ENCODE measurements around the gene SAMD4A.

GRCh38 chr14:54574528-54574927 is 7.6 kb downstream of the SAMD4A start:
- TF ChIP-seq, protein P1, sequence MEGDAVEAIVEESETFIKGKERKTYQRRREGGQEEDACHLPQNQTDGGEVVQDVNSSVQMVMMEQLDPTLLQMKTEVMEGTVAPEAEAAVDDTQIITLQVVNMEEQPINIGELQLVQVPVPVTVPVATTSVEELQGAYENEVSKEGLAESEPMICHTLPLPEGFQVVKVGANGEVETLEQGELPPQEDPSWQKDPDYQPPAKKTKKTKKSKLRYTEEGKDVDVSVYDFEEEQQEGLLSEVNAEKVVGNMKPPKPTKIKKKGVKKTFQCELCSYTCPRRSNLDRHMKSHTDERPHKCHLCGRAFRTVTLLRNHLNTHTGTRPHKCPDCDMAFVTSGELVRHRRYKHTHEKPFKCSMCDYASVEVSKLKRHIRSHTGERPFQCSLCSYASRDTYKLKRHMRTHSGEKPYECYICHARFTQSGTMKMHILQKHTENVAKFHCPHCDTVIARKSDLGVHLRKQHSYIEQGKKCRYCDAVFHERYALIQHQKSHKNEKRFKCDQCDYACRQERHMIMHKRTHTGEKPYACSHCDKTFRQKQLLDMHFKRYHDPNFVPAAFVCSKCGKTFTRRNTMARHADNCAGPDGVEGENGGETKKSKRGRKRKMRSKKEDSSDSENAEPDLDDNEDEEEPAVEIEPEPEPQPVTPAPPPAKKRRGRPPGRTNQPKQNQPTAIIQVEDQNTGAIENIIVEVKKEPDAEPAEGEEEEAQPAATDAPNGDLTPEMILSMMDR (conservative IDR thresholded peaks at IDR 0.05 in 1 of 2, IDR thresholded peaks at IDR 0.05 in 1 of 2; ENCODE audit: low read depth in 1 of 2, low read length in 2 of 2) = no peak
- TF ChIP-seq EZH2 (IDR thresholded peaks at IDR 0.05; ENCODE audit: low read length, missing control alignments) = no peak

Data from fibroblast of lung (primary cell).